GM19372 (cell line): ENCODE results near the gene ITGA6.
"Not testable (repeated sequence)": the region's sequence is repeated elsewhere in the genome, so short reads cannot be mapped to it uniquely, and the experiment has no call there.

Experiments used
- ATAC-seq: cut with Tn5 transposase; IDR thresholded peaks from one replicate; pipeline ENCODE4 v1.9.1; 2021; ENCODE audit warnings: mild to moderate bottlenecking, low read depth, moderate library complexity; ENCODE audit not compliant: unreplicated experiment

ITGA6 gene

DNA sequence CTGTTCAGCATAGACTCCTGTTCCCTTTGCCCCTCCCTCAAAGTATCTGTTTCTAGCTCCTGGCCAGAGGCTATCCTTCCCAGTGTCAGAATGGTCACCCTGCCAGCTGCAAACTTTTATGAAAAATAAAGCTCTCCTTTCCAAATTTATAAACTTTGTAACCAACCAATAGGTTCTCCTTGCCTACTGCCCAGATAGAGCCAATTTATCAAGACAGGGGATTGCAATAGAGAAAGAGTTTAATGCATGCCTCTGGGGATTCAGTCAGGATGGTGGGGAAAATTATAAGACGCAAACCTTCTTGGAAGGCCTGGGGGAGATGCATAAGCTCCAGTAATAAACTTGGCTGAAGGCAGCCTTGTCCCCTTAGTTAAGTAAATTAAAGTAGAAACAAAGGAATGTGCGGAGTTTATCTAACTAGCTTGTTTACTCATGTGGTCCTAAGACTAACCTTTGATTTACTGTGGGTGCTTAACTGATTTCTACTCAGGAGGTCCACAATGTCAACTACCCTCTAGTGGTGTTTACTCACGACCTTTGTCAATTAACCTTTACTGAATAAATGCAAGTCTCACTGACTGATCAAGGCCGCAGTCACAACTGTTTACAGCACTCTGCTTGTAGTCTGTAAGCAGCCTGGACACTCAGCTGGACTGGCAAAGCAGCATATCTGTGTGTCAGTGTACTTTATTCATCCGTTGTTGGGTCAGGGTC is 85.6 kb downstream of the ITGA6 start:
- no peak for ATAC-seq

DNA sequence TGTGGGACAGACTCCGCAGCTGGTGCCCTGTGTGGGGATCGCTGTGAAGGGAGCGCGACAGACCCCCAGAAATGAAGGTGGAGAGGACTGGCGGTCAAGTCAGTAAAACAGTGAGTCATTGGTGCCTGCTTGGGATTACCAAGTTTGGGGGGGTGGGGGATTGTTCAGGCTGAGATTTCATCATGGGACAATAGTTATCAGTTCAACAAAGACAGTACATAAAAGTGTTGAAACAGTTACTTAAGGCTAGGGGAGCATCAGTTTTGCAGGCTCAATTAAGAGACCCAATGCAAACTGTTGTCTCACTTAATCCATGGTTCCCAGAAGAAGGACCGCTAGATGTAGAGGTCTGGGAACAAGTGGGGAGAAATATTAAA is 86.1 kb downstream of the ITGA6 start:
- no peak for ATAC-seq

- ATAC-seq = no peak
Measured at GRCh38 chr2:172513935-172514586, 86.7 kb downstream of the ITGA6 start.

DNA sequence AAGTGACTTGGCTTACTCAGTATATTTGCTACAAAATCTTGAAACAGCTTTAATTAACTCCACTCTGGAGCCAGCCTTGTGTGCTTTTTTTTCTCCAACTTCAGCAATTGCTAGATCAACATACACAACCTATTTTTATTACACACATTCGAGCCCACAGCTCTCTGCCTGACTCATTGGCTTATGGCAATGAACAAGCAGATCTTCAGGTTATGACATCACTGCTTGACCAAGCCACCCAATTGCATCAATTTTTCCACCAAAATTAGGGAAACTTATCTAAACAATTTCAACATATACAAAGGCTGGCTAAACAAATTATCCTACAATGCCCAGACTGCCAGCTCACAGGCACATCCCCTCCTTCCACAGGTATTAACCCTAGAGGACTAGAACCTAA is 88.9 kb downstream of the ITGA6 start:
- ATAC-seq = no peak

GRCh38 chr2:172518995-172519394 is 91.6 kb downstream of the ITGA6 start:
- no peak for ATAC-seq

DNA sequence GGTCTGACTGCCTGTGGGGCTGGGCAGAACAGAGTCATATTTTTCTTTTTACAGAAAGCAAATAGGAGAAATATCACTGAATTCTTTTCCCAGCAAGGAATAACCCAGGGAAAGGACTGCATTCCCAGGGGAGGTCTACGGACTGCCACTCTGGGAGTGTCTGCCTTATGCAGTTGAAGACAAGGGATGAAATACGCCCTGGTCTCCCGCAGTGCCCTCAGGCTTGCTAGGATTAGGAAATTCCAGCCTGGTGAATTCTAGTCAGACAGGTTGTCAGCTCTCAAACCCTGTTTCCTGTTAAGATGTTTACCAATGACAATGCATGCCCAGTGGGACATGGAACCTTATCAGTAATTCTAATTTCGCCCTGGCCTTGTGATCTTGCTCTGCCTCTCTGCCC is 98.2 kb downstream of the ITGA6 start:
- no peak for ATAC-seq

DNA sequence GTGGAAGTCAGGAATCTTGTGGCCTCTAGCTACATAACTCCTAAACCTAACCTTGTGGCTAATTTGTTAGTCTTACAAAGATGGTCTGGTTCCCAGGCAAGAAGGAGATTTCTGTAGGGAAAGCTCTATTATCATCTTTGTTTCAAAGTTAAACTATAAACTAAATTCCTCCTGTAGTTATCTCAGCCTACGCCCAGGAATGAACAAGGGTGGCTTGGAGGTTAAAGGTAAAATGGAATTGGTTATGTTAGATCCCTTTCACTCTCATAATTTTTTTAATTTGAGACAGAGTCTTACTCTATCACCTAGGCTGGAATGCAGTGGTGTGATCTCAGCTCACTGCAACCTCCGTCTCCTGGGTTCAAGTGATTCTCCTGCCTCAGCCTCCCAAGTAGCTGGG is 103.9 kb downstream of the ITGA6 start:
- ATAC-seq = no peak

GRCh38 chr2:172532461-172532860 is 105.1 kb downstream of the ITGA6 start:
- ATAC-seq = not testable (repeated sequence)

DNA sequence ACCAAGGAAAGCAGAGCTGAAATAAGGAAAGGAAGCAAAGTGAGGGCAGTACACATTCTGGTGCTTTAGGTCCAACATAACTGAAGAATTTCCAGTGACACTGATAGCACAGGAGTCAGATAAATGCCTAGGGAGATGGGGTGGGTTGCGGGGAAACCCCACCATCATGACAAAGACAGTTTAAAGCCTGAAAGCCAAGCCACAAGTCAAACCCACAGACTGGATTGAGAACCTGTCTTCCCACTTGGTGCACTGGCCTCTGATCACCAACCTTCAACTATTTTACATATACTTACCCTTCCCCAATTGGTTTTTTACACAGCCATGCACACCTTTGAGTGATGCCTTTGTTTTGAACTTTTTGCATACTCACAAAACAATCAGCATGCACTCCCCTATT is 106.3 kb downstream of the ITGA6 start:
- no peak for ATAC-seq

- ATAC-seq = no peak
Measured at GRCh38 chr2:172535119-172535518, 107.7 kb downstream of the ITGA6 start.

DNA sequence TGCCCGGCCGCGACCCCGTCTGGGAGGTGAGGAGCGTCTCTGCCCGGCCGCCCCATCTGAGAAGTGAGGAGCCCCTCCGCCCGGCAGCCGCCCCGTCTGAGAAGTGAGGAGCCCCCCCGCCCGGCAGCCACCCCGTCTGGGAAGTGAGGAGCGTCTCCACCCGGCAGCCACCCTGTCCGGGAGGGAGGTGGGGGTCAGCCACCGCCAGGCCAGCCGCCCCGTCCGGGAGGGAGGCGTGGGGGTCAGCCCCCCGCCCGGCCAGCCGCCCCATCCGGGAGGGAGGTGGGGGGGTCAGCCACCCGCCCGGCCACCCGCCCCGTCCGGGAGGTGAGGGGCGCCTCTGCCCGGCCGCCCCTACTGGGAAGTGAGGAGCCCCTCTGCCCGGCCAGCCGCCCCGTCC is 110.5 kb downstream of the ITGA6 start:
- not testable (repeated sequence) for ATAC-seq

DNA sequence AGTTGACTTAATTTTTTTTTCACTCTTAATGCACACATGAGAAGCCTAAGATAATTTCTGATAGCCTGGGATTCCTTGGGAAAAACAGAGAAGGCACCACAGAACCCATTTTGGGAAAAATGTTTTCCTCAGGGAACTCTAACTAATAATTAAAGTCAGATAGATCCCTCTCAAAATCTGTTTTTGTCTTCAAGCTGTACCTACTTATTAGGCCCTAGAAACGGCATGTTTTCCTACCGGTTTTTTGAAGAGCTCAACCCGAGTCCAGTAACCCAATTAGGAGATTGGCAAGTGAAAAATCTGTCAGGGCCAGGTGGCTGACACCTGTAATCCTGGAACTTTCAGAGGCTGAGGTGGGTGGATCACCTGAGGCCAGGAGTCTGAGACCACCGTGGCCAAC is 112.4 kb downstream of the ITGA6 start:
- ATAC-seq = no peak

GRCh38 chr2:172540421-172540820 is 113.0 kb downstream of the ITGA6 start:
- no peak for ATAC-seq

DNA sequence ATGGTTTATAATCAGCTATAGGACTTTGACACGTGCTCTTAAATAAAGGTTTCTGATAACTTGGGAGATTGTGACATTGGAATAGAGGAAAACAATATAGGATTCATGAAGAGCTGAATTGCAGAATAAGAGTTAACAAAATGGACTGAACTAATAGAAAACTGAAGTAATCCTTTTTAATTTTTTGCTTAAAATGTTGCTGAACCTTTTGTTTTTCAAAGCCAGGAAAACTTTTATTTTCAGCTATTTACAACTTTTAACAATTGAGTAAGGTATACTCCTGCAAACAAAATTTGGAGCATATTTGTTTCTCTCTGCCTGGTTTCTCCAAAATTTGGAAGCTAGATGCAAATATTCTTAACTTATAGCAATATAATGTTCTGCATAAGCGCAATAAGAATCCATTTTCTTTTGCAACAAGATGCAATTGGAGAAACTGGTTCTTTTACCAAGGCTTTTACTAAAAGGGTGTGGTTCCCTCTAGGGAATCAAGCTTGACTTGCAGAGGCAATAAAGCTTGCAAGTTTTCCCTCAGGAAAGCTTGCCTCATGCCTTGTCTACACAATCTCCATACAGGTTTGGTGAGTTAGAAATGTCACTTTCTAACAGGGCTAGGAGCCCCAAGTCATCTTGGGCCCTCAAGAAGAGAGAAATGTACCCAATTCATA is 118.2 kb downstream of the ITGA6 start:
- ATAC-seq = no peak

DNA sequence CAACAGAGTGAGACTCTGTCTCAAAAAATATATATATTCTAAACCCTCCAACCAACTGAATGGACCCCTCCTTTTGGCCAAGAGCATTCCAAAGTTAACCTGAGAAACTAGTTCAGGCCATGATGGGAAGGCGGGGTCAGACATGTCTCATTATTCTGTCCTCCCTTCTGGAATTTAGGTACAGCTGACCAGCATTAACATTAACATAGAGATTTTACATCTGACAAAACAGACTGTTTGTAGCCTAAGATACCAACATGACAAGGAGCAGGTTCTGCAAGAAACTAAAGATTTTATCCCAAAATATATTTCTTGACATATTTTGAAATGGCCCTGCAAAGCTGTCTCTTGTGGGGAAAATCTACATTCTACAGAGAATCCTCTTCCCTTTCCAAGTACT is 121.7 kb downstream of the ITGA6 start:
- no peak for ATAC-seq

GRCh38 chr2:172549802-172550201 is 122.4 kb downstream of the ITGA6 start:
- not testable (repeated sequence) for ATAC-seq

- no peak for ATAC-seq
Measured at GRCh38 chr2:172550419-172550818, 123.0 kb downstream of the ITGA6 start.

GRCh38 chr2:172551271-172551670 is 123.9 kb downstream of the ITGA6 start:
- no peak for ATAC-seq

- ATAC-seq = no peak
Measured at GRCh38 chr2:172552547-172553291, 125.3 kb downstream of the ITGA6 start.

- ATAC-seq = no peak
Measured at GRCh38 chr2:172554352-172555271, 127.2 kb downstream of the ITGA6 start.
